Kidney (tissue), 14 donors: ENCODE results near the gene MMGT1. TPM values are rescaled to one million over a fixed set of nuclear protein-coding genes. Genes with fewer than 3 reads are reported as not detected.

ENCODE experiments used
- DNase-seq, 5 donors: peaks; one replicate each; pipeline ENCODE4 v3.0.0-alpha.2; 2013 to 2020
- FAIRE-seq: peaks from 2 replicates; lab custom pipeline; 2012; peaks lifted over from hg19 to GRCh38; lab: Jason Lieb, UNC
- H3K27ac ChIP-seq, 2 donors: one replicate each; pipeline ENCODE4 v1.7.0; 2013; ENCODE audit warnings: low read depth in 2 of 2, low read length in 2 of 2, inconsistent platforms in 1 of 2
- H3K27me3 ChIP-seq: one replicate; pipeline ENCODE4 v1.7.1; 2013; ENCODE audit warnings: low read length, inconsistent platforms; ENCODE audit not compliant: control insufficient read depth, insufficient read depth
- H3K36me3 ChIP-seq, 3 donors: one replicate each; pipeline versions ENCODE4 v1.7.0 to v1.7.1; 2013; ENCODE audit warnings: low read length in 3 of 3, control low read depth in 1 of 3, inconsistent platforms in 1 of 3; ENCODE audit not compliant: insufficient read depth in 3 of 3, control insufficient read depth in 2 of 3
- H3K4me1 ChIP-seq, 3 donors: one replicate each; pipeline versions ENCODE4 v1.7.0 to v1.7.1; 2013; ENCODE audit warnings: low read length in 3 of 3, inconsistent platforms in 1 of 3, low read depth in 1 of 3; ENCODE audit not compliant: control insufficient read depth in 2 of 3, insufficient read depth in 2 of 3
- H3K4me3 ChIP-seq, 3 donors: one replicate each; pipeline versions ENCODE4 v1.7.0 to v1.8.1; 2013; ENCODE audit warnings: low read length in 3 of 3, control low read depth in 1 of 3, inconsistent platforms in 1 of 3
- H3K9ac ChIP-seq, 3 donors: one replicate each; pipeline versions ENCODE4 v1.7.0 to v1.7.1; 2013; ENCODE audit warnings: low read length in 3 of 3, control low read depth in 1 of 3, inconsistent platforms in 1 of 3
- H3K9me3 ChIP-seq, 3 donors: one replicate each; pipeline versions ENCODE4 v1.7.0 to v1.7.1; 2013; ENCODE audit warnings: low read length in 3 of 3, control low read depth in 1 of 3, inconsistent platforms in 1 of 3; ENCODE audit not compliant: control insufficient read depth in 2 of 3, insufficient read depth in 1 of 3
- intact Hi-C: fragments of 100-400 bp; cut with DNase I; formaldehyde crosslinking; loops from one replicate; pipeline ENCODE4 v1.11.1; 2022
- polyA plus RNA-seq: library from polyadenylated mRNA; stranded (reverse); fragments of 350-450 nt; fragmentation: Illumina TruSeq; extraction: RNeasy Lipid Tissue Mini Kit (QIAGEN cat#74804); gene quantifications from one replicate; pipeline ENCODE4 v1.2.3, GENCODE V29; 2014; ENCODE audit warnings: low read depth, low replicate concordance; ENCODE audit not compliant: insufficient read depth
- total RNA-seq: library from RNA; stranded (reverse); fragmentation: NEBNext Ultra II Directional; extraction: Animal tissue kit (Norgen Biotek cat#: 25700); gene quantifications from one replicate; pipeline ENCODE4 v1.2.1, GENCODE V29; 2021
- TF ChIP-seq, protein P1 (sequence below): IDR thresholded peaks from 3 replicates; pipeline ENCODE4 v1.5.1; 2012; ENCODE audit warnings: mild to moderate bottlenecking, moderate library complexity, borderline replicate concordance; ENCODE audit not compliant: insufficient read depth; ENCODE audit errors: extremely low read depth
- donor health status: control.
- donor health status: control.
- donor health status: control.
- donor health status: control.
- donor health status: control.
- donor health status: DM: yes; HTN: yes; CAD: no.
- donor health status: Normal renal cell carcinoma (clear cell type).

The MMGT1 gene
- total and polyA plus RNA-seq, 2 donors from 2014 or later: 15.3 to 30.9 TPM

DNA sequence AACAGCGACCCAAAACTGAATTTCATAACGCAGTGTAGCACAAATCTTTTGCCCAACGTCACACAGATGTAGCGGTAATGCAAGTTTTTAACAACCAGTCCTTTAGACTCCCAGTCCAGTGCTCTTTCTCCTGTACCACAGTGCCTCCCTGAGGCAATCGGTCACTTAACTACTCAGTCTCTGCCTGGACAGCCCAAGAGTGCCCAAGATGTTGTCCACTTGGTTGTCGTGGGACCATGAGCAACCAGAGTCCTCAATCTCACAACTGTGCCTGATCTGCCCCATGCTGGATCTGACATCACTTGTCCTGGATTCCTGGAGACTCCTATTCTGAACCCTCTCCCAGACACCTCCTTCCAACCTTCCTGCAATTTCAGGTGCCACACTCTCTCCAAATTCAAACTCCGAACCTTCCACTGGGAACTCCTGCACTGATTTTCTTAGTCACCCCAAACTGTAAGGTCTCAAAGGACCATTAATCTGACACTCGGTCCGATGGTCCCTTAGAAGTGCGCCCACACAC is 702 bp downstream of the MMGT1 start:
- H3K4me3 ChIP-seq: peak overlapping the region; percentile 78 to 90 (median 87)
- TF ChIP-seq, protein P1, sequence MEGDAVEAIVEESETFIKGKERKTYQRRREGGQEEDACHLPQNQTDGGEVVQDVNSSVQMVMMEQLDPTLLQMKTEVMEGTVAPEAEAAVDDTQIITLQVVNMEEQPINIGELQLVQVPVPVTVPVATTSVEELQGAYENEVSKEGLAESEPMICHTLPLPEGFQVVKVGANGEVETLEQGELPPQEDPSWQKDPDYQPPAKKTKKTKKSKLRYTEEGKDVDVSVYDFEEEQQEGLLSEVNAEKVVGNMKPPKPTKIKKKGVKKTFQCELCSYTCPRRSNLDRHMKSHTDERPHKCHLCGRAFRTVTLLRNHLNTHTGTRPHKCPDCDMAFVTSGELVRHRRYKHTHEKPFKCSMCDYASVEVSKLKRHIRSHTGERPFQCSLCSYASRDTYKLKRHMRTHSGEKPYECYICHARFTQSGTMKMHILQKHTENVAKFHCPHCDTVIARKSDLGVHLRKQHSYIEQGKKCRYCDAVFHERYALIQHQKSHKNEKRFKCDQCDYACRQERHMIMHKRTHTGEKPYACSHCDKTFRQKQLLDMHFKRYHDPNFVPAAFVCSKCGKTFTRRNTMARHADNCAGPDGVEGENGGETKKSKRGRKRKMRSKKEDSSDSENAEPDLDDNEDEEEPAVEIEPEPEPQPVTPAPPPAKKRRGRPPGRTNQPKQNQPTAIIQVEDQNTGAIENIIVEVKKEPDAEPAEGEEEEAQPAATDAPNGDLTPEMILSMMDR: no peak
- intact Hi-C loops: no loop called here
- FAIRE-seq: no peak
- no peaks in the 10 kb centered on the region for H3K36me3 ChIP-seq
- H3K9me3 ChIP-seq: no peaks in the 10 kb centered on the region
- peak overlapping the region; percentile 87 to 98 for H3K27ac ChIP-seq
- H3K27me3 ChIP-seq: no peaks in the 10 kb centered on the region
- H3K9ac ChIP-seq: peak overlapping the region; percentile 50 to 83 (median 79)
- DNase-seq: peak in 2 of 5 donors; percentile 38 to 48
- peaks cover 0 to 4% (median 0%) of the 10 kb centered on the region in 3 donors for H3K4me1 ChIP-seq

DNA sequence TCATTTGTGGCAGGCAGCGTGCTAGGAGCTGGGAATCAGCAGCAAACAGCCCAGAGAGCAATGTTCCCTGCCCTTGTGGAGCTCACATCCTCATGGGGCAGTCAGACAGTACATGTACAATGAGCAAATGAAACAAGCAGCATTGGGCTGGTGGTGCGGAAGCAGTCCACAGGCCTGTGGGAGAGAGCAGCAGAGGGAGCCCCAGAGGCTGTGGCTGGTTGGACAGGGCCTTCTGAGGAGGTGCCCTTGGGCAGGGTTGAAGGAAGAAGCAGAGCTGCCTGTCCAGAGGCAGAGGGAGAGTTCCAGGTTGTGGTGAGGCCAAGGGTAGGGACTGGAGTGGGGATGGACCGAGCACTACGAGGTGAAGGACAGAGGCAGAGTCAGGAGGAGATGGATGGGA is 22.5 kb downstream of the MMGT1 start:
- TF ChIP-seq, protein P1: no peak
- Histone ChIP-seq H3K9me3 (no peaks in the 10 kb centered on the region), H3K4me3 (no peak overlapping the region), H3K27me3 (no peaks in the 10 kb centered on the region), H3K36me3 (no peaks in the 10 kb centered on the region), H3K9ac (no peak overlapping the region), H3K4me1 (no peaks in the 10 kb centered on the region), H3K27ac (no peak overlapping the region)
- DNase-seq (no peak), FAIRE-seq (no peak)
- intact Hi-C loops: no loop called here

DNA sequence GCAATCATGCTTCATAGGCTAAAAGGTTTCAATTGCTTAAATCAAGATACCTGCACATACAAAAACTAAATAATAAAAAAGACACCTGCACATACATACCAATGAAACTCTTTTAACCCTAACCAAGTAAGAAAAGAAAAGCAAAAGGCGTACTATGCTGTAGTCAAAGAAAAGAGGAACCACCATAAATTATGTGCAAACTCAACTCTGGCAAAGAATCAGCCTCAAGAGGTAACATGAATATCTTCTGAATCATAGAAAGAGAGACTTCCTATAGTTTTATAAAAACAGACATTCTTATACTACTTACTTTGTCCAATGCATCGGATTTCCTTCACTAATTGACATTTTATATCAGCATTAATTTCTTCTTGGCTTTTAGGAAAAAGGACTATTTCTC is 29.3 kb downstream of the MMGT1 start:
- no peaks in the 10 kb centered on the region for H3K27me3 ChIP-seq
- DNase-seq: no peak
- no peak overlapping the region for H3K4me3 ChIP-seq
- H3K4me1 ChIP-seq: no peaks in the 10 kb centered on the region
- TF ChIP-seq, protein P1: no peak
- H3K36me3 ChIP-seq: no peaks in the 10 kb centered on the region
- no peak for FAIRE-seq
- H3K9ac ChIP-seq: no peak overlapping the region
- no peak overlapping the region for H3K27ac ChIP-seq
- intact Hi-C loops: no loop called here
- H3K9me3 ChIP-seq: no peaks in the 10 kb centered on the region
